Measurements from ENCODE around the gene PIEZO1. TPM values are rescaled to one million over a fixed set of nuclear protein-coding genes. Genes with fewer than 3 reads are reported as not detected.

PIEZO1 gene
- total and polyA plus RNA-seq, 9 of the 15 experiments (the other 6 are each of a cell fraction or from before 2014, with no cell fraction given), result 3.6 to 432 (median 131) TPM

GRCh38 chr16:88781140-88782077 is 3.6 kb downstream of the PIEZO1 start (continued):
- TF ChIP-seq MGA (IDR thresholded peaks at IDR 0.05), result peak; percentile 24; the same call in 1 of the 2 replicates
- no peak for TF ChIP-seq TAF7 (tag; IDR thresholded peaks at IDR 0.05)
- no peak for TF ChIP-seq POLR2AphosphoS2 (IDR thresholded peaks at IDR 0.05; ENCODE audit: low read length)
- TF ChIP-seq RBM17 (IDR thresholded peaks at IDR 0.05; ENCODE audit: borderline replicate concordance, low read depth, low read length), result no peak
- TF ChIP-seq IRF1 (CRISPR knock-in tag; IDR thresholded peaks at IDR 0.05; ENCODE audit: borderline replicate concordance), result no peak
- no peak for TF ChIP-seq ZNF274 (IDR thresholded peaks at IDR 0.05; ENCODE audit: borderline replicate concordance, low read depth, low read length)
- TF ChIP-seq PKNOX1 (IDR thresholded peaks at IDR 0.05), result no peak
- TF ChIP-seq CTBP1 (IDR thresholded peaks at IDR 0.05; ENCODE audit: borderline replicate concordance), result peak; percentile 75; the same call in 1 of the 2 replicates
- TF ChIP-seq ZNF551 (CRISPR knock-in tag; IDR thresholded peaks at IDR 0.05), result no peak
- no peak for TF ChIP-seq ZNF512 (tag; IDR thresholded peaks at IDR 0.05)
- TF ChIP-seq RCOR1 (IDR thresholded peaks at IDR 0.05; ENCODE audit: borderline replicate concordance in 1 of 2, low read depth in 2 of 2, low read length in 2 of 2), result no peak; a peak in 1 of 4 replicates
